NOMO-1 treated with dmso at 0.1 percent for 144 hours (cell line): ENCODE results near the gene DDOST.

ENCODE experiments used
- DNase-seq: peaks from one replicate; lab custom pipeline; 2025; ENCODE audit not compliant: unreplicated experiment; lab: John Stamatoyannopoulos, UW

The DDOST gene

DNA sequence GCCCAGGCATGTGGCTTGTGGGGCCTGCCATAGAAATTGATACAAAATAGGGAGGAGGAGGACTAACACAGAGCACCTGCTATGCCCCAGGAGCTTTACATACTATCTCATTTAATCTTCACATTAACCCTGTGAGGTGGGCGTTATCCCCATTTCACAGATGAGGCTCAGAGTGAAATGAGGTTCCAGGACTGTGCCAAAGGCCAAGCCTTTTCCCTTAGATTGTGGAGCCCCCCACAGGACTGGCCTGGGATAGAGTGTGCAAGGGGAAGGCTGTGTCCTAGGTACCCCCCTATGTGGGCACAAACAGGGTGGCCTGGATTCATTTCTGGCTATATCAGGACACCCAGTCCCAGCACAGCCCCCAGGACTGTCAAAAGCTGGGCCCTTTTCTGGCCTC, 2.2 kb upstream of the DDOST start:
- DNase-seq, result no peak

DNA sequence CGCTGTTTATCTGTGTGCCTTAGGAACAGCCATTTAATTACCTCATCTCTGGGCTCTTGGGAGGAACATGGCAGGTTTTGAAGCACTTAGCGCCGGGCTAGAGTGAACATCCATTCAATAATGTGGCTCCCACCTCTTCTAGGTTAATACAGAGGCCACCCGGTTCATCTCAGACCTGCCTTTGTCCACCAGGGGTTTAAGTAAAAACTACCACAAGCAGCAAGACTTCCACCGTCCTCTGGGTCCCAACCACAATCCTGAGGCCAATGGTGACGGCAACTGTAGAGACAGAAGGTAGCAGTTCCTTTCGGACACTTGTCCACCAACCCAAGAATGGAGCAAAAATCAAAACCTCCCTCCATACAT, 924 bp upstream of the DDOST start:
- DNase-seq, result no peak

DNA sequence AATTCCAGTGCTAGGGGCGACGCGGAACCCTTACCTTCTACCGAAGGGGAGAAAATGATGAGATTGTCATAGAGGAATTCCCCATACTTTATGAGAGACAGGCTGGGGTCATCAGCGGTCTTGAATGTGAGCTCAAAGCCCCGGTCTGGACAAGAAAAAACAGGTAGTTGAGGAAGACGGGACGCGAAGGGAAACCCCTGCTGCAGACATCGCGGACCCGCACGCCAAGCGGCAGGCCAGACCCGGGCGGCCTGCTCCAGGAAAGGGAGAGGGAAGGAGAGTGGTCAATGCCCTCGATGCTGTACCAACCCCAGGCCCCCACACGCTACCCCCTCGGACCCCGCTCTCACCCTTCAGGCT, 342 bp downstream of the DDOST start:
- DNase-seq, result no peak

DNA sequence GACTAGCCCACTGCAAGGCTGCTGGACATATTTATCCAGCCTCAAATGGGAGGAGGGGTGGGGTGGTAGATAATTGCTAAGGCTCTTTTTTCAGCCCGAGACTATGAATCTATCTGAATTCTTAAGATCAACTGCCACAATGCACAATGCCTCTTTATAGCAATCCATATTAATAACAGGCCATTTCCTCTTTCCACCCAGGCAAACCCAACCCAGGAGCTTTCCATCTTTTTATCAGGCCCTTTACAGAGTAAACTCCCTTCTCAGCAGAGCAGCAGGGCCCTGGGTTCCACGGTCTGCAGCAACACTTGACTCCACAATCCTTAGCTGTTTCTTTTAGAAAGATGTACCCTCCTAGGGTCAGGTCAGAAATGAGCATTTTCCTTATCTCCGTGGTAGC, 806 bp downstream of the DDOST start:
- DNase-seq, result no peak

DNA sequence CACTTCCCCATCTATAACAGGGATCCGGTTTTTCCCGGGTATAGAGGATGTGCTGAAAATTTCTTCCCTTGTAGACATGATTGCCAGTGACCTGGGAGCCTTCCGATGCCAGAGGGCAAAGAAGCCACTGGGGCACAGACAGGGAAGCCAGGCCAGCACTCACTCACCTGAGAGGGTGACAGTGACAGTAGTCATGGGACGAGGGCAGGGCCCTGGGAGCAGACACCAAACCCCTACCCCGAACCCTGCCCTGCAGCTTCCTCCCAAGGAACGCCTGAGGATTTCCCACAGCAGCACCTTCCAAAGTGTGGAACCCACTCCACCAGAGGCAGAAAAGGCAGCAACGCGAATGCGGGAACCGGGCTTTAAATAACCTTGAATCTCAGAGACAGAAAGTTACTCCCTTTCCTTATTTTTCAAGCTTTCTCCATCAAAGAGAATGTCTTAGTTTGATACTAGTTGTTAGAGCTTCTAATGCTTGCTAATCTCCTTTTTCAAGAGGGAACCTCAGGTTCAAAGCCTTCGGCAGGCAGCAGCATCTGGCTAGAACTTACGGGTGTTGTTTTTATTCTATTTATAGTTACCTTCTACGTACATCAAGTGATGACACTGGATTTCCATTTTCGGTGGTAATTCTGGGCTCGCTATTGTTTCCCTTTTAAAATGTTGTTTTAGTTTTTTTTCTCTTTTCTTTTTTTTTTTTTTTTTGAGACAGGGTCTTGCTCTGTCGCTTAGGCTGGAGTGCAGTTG, 2.8 kb downstream of the DDOST start:
- DNase-seq, result no peak

DNA sequence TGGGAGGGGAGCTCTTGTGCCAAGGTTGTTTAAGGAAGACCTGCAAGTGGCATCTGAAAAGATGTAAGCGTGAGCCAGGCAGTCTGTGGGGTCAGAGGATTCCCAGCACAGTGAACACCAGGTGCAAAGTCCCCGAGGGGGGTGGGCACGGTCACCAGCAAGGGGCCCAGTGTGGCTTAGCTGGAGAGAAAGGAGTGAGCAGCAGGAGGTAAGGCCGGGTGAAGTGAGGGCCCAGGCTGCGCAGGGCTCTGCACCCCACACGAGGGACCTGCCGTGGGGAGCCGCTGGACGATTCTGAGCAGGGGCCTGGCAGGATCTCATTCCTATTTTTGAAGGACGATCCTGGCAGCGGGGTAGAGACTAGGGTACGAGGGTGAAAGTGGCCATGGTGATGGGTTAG, 4.1 kb downstream of the DDOST start:
- no peak for DNase-seq

DNA sequence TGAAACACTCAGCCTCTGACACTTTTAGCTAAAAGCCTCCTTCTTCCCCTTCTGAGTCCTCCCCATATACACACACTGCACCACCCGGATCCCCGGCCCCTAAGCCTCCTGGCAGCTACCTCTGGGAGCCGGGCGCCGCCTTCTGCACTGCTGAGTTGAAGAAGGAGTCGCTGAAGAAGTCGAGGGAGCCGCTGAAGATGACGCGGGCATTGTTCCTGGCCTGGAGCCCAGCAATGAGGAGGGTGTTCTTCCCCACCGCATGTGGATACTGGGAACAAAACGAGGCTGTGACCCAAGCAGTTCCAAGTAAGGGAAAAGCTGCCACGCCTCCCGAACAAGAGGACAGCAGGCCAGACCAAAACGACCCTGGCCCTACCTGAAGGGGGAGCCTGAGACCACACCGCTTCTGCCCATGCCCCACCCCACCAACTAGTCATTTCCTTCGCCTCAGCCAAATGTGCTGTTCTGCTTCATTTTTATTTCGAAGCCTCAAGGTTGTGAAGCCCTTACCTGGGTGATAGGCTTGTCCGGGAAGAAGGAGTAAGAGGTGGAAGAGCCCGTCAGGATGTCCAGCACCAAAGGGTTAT, 7.0 kb downstream of the DDOST start:
- no peak for DNase-seq

DNA sequence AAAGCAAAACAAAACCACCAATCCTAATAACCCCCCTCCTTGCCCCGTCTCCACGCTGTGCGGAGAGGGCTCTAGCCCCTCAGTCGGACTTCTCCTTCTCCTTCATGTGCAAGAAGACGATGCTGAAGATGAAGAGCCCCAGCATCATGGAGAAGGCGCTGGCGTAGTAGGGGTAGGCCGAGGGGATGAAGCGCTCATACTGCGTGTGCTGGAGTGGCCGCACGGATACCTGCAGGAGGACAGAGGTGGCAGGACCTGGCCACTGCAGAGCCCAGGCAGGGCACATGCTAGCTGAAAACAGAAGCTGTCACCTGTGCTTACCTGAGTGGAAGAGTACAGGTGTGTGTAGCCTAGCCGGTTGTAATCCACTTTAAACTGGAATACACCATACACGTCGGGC, 8.9 kb downstream of the DDOST start:
- no peak for DNase-seq

DNA sequence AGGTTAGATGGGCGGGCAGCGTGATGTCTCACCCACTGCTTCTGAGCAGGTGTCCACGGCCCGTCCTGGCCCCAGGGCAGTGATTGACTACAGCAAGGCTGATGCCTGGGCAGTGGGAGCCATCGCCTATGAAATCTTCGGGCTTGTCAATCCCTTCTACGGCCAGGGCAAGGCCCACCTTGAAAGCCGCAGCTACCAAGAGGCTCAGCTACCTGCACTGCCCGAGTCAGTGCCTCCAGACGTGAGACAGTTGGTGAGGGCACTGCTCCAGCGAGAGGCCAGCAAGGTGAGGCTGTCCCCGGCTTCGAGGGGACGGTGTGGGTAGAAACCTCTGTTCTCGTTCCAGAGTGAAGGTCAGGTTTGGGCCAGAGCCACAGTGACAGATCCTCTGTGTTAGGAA, 12.2 kb downstream of the DDOST start:
- no peak for DNase-seq

DNA sequence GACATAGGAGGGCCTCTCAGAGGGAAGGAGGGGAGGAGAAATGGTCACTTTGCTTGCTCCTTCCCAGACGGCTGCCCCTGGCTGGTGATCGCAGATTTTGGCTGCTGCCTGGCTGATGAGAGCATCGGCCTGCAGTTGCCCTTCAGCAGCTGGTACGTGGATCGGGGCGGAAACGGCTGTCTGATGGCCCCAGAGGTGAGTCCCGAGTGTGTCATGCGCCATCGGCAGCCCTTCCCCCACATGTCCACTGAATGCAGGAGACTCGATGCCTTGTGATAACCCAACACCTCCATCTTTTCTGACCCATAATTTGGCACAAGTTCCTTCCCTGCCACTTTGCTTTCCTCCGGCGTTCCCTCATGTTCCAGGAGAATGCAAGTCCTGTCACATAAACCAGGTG, 12.7 kb downstream of the DDOST start:
- no peak for DNase-seq

DNA sequence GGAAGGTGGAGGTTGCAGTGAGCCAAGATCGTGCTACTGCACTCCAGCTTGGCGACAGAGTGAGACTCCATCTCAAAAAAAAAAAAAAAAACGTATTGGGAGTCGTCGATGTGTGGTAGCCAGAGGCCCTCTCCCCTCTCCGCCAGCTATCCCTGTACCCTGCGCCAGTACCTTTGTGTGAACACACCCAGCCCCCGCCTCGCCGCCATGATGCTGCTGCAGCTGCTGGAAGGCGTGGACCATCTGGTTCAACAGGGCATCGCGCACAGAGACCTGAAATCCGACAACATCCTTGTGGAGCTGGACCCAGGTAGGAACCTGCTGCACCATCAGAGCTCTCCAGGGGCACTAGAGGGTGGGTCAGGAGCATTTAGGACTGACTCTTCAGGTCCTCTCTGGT, 15.8 kb downstream of the DDOST start:
- no peak for DNase-seq

DNA sequence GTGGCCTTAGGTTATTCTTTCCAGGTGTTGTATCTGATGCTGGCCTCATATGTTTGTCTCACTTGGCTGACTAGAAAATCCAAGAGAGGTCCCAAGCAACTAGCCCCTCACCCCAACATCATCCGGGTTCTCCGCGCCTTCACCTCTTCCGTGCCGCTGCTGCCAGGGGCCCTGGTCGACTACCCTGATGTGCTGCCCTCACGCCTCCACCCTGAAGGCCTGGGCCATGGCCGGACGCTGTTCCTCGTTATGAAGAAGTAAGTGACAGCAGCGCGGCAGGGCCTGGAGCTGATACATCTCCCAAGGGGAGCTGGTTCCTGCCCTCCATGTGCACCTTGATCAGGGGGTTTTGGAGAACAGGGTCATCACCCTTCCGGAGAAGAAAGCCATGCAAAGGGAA, 16.8 kb downstream of the DDOST start:
- no peak for DNase-seq

DNA sequence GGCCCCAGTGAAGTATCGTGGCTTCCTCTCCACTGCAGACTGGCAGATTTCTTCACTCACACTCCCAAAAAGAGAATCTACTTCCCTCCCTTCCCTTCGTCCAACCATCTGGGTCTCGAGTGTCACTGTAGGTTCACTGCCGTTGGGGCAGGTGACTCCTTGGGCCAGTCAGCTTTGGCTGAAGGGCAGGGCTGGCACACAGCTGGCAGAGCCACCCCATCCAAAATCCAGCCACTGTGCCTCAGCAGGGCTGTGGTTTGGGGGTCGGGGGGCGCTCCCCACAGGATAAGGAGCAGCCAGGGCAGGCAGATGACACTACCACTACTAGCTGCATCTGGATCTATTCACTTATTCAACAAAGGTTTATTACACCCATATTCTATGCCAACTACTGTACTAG, 18.1 kb downstream of the DDOST start:
- no peak for DNase-seq

DNA sequence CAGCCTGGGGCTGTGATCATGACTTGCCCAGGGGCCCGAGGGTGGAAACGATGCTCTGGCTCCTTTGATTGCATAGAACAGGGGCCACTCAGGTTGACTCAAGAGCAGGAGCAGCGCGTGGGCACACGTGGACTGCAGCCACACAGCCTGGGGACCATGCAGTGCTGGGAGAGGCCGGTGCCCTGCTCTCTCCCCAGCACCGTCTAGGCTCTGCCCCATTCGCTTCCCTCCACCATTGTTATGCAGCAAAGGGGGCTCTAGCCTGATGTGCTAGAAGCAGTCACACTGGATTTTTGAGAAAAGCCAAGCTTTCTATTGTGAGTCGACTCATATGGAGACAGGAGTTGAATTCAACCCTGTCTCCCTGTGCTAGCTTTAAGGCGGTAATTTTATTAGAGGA, 19.2 kb downstream of the DDOST start:
- no peak for DNase-seq

DNA sequence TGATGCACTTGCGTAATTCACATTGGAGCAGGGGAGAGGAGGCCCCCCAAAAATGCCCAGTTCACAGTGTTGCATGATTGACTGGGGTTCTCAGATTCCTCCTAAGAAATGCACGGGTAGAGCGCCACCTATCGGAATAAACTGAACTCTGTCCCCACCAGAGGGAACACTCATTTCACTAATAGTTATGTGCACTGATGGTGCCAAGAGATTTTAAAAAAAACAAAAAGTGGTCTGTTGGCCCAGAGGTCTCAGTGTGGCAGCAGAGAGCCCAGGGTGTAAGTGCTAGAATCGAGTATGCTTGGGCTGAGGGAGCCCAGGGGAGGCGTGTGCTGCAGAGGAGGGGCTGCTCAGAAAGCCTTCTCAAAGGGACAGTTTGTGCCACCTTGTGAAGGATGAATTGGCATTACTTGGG, 21.0 kb downstream of the DDOST start:
- no peak for DNase-seq

DNA sequence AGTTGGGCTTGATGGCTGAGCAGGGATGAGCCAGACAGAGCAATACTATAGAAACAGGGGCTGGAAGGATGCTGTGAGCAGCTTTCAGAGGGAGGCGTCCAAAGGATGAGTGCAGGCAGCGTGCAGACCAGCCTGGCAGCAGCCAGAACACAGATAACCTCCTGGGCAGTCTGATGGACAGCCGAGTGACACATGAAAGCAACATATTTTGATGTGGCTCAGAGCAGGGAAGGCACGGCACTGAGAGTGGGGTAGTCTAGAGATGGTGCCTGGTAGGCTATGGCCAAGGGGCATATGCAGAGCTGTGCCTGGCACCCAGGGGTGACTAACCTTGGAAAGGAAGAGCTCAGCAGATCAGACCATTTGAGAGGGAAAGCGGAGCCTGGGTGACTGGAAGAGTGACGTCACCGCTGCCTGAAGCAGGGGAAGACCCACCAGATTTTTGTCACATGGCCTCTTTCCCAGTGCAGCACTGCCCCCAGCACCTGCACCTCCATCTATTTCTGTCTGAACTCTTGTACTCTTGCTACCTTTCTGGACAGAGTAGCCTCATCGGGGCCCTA, 24.3 kb downstream of the DDOST start:
- DNase-seq, result no peak

DNA sequence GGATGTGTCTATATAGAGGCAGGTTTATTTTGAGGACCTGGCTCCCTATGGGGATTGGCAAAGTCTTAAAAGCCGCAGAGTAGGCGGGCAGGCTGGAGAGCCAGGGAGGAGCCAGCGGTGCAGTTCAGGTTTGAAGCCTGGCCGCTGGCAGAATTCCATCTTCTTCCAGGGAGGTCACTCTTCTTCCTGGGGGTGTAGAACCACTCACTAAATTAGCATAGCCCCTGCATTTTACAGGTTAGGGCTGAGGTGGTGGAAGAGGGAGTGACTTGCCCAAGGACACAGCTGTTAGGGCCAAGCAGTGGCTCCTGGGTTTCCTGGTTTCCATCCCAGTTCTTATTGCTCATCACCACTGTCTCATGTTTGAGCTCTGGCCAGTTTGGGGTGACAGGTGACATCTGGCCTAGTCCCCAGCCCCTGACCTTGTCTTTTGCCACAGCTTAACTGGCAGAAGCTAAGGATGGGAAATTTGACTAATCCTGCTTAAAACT, 26.5 kb downstream of the DDOST start:
- no peak for DNase-seq

DNA sequence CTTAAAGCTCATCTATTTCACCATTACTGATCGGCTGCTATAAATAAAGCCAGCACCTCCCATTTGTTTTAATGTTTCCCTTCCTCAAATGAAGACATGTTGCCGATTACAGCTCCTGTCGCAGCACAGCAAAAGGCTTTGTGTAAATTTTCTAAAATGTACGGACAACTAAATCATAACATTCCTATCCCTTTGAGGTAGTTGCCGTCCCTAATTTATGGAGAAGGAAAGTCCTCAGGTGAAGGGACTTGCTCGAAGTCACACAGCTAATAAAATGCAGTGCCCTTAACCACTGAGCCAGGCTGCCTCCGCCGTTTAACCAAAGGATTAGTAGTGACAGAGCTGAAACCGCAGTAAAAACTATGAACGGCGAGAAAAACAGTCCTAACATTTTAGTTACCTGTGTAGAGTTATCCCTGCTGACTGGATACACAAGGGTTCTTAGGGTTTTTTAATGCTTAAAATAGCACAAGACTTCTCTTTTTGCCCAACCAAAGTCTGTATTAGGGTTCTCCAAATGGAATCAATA, 27.0 kb downstream of the DDOST start:
- no peak for DNase-seq

DNA sequence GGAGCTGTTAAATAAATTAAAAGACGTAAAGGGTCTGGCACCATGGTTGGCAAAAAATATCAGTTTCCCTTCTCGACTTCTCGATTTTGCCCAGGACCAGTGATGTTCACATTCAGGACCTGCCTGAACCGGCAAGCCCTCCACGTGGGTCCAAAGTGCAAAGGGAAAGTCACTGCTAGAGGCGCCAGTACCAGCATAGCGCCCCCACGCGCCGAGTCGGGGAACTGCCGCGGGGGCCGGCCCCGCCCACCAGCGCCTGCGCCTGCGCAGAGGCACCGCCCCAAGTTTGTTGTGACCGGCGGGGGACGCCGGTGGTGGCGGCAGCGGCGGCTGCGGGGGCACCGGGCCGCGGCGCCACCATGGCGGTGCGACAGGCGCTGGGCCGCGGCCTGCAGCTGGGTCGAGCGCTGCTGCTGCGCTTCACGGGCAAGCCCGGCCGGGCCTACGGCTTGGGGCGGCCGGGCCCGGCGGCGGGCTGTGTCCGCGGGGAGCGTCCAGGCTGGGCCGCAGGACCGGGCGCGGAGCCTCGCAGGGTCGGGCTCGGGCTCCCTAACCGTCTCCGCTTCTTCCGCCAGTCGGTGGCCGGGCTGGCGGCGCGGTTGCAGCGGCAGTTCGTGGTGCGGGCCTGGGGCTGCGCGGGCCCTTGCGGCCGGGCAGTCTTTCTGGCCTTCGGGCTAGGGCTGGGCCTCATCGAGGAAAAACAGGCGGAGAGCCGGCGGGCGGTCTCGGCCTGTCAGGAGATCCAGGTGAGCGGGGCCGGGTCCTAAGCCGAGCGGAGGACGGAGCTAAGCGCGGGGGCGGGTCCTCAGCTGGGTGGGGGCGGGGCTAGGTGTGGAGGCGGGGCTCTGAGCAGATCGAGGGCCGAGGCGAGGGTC, 27.7 kb downstream of the DDOST start, which contains the start of gene PINK1:
Gene PINK1, plus strand, starts transcription at position 269 of the 875 bp plus-strand sequence. Its CDS starts 91 bp downstream, at position 360.
- peak; percentile 57 for DNase-seq

DNA sequence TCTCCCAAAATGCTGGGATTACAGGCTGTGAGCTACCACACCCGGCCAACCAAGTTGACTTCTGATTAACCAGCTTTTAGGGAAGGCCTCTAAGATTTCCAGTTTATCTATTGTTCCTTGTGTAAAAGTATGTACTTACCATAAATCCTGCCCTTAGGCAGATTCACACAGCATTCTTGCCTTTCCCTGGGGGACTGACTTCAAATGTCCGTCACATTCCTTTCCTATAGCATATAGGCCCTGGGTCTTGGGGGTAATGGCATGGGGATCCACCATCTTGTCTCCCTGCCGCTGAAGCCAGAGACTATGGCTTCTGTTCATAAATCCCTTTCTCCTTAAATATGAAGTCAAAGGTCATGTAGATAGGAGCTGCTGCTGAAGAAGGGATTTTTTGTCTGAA, 28.8 kb downstream of the DDOST start:
- no peak for DNase-seq

DNA sequence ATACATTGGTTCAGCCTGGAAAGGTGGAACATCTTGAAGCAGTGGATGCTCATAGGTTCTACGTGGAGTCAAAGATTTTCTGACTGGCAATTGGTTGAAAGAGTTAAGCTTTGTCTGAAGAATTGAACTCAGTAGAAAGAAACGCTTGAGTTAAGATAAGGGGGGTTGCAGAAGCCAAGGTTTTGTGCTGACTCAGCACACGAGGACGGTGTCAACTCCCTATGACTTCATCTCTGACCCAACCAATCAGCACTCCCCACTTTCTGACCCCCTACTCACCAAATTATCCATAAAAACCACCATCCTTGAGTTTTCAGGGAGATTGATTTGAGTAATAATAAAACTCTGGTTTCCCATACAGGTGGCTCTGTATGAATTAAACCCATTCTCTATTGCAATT, 30.4 kb downstream of the DDOST start:
- no peak for DNase-seq
